Testis (tissue), 2 donors: ENCODE results near the gene KDM2A.

Experiments used
- CTCF ChIP-seq, 3 experiments: fragments of 450-650 bp in 2 of 3; fragments of 200-600 bp in 1 of 3; sonication (generic) in 1 of 3; IDR thresholded peaks; one replicate each; pipeline ENCODE4 v1.5.1; 2016 to 2019; ENCODE audit warnings: antibody characterized with exemption in 3 of 3, mild to moderate bottlenecking in 2 of 3, moderate library complexity in 1 of 3
- POLR2A ChIP-seq: fragments of 450-650 bp; IDR thresholded peaks from one replicate; pipeline ENCODE4 v1.6.1; 2017; ENCODE audit warnings: antibody characterized with exemption, mild to moderate bottlenecking, moderate library complexity

- TF ChIP-seq CTCF (IDR thresholded peaks at IDR 0.05), result no peak
- no peak for TF ChIP-seq POLR2A
These were observed 185.5 kb downstream of the KDM2A start for GRCh38 chr11:67304511-67305113.
